ENCODE data around the gene KCNC4.

The KCNC4 gene

DNA sequence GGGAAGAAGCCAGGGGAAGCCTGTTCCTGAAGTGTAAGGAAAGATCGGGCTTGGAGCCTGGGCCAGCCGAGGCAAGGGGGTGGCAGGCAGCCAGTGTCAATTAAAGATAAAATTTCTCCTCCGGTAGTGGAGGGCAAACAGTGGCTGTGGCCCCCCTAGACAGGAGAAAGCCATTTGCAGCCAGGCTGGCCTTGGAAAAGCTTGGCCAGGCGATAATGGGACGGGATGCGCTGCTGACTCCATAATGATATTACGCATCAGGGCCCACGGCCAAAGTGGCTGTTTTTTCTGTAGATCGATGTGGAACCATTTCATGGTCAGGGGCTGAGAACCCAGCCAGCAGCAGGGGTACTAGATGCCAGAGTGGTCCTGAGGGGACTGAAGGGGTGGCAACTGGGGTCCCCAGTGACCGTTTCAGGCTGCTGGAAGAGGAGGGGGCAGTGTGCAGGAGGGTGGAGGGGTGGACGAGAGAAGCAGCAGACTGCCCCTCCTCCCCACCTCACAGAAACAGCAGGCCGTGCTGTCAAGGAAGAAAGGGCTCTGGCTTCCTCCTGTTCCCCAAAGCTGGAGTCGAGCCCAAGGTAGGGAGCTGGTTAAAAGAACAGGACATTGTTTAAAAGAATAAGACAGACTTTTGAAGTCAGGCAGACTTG is 25.2 kb downstream of the KCNC4 start:
- DNase-seq, result no peak
- no peaks in the 10 kb centered on the region for H3K9me3 ChIP-seq (ENCODE audit: control extremely low read depth in 1 of 5, control insufficient read depth in 4 of 5, insufficient read depth in 2 of 5, low read depth in 1 of 5, low read length in 4 of 5)
- POLR2A ChIA-PET, result no interaction called here
- H3K27ac ChIP-seq (ENCODE audit: insufficient read depth in 1 of 2, low read depth in 1 of 2, low read length in 2 of 2, poor library complexity in 1 of 2, severe bottlenecking in 2 of 2), result no peak overlapping the region
- peaks cover 0 to 19% (median 4%) of the 10 kb centered on the region in 4 experiments for H3K36me3 ChIP-seq (ENCODE audit: control insufficient read depth in 4 of 4, insufficient read depth in 4 of 4, low read length in 3 of 4)
- 96% methylated on average over 10 of the region's 13 CpGs for WGBS (ENCODE audit: insufficient coverage)
- CTCF ChIA-PET, result interaction anchor here (1.9 kb wide), 1 partner anchor 10 kb away, joined by 5 read pairs; no protein-coding TSS in a partner anchor
- peaks cover 0 to 8% (median 0%) of the 10 kb centered on the region in 4 experiments for H3K4me1 ChIP-seq (ENCODE audit: control extremely low read depth in 1 of 4, control insufficient read depth in 4 of 4, insufficient read depth in 4 of 4, low read length in 3 of 4)
- no peaks in the 10 kb centered on the region for H3K27me3 ChIP-seq (replicated peaks in 2 of 5; ENCODE audit: control insufficient read depth in 4 of 5, insufficient read depth in 5 of 5, low read length in 4 of 5)
- no peak overlapping the region for H3K4me3 ChIP-seq (ENCODE audit: control insufficient read depth in 1 of 7, extremely low read depth in 1 of 7, insufficient read depth in 4 of 7, low read depth in 2 of 7, low read length in 6 of 7)

DNA sequence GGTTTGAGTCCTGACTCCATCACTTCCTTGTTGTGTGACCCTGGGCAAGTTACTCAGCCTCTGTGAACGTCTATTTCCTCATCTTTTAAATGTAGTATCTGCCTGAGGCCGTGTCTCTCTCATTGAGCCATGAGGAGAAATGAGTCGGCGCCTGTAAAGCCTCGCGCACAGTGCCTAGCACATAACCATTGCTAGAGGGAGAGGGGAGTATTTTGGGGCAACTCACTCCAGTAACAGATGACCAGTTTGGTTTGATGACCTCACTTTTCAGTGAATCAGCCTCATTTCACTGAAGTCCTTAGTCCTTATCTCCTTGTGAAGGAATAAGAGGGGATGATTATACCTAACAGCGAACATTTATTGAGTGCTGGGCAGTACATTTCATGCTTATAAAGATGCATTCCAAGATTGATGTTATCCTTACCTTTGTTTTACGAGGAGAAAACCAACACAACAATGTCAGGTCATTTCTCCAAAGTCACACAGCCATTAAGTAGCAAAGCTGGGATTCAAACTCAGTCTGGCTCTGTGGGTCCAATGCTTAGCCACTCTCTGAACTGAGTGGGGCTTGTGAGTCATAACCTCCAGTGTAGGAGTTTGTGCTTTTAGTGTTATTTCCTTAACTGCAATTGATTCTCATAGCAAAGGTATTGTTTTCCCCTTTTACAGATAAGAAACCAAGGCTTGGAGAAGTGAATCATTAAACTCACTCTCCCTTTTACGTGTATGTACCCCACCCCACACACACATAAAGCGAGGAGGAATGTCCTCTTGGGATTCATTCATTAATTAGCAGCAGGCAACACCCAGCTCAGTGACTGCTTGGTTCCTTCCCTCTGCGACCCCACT is 25.9 kb downstream of the KCNC4 start:
- ChIA-PET CTCF (interaction anchor here (1.9 kb wide), 1 partner anchor 9 kb away, joined by 5 read pairs; no protein-coding TSS in a partner anchor), POLR2A (no interaction called here)
- Histone ChIP-seq H3K9me3 (ENCODE audit: control extremely low read depth in 1 of 5, control insufficient read depth in 4 of 5, insufficient read depth in 2 of 5, low read depth in 1 of 5, low read length in 4 of 5) (no peaks in the 10 kb centered on the region), H3K27me3 (replicated peaks in 2 of 5; ENCODE audit: control insufficient read depth in 4 of 5, insufficient read depth in 5 of 5, low read length in 4 of 5) (no peaks in the 10 kb centered on the region), H3K4me1 (ENCODE audit: control extremely low read depth in 1 of 4, control insufficient read depth in 4 of 4, insufficient read depth in 4 of 4, low read length in 3 of 4) (peaks cover 0 to 5% (median 0%) of the 10 kb centered on the region in 4 experiments), H3K36me3 (ENCODE audit: control insufficient read depth in 4 of 4, insufficient read depth in 4 of 4, low read length in 3 of 4) (peaks cover 0 to 17% (median 4%) of the 10 kb centered on the region in 4 experiments), H3K4me3 (ENCODE audit: control insufficient read depth in 1 of 7, extremely low read depth in 1 of 7, insufficient read depth in 4 of 7, low read depth in 2 of 7, low read length in 6 of 7) (no peak overlapping the region), H3K27ac (ENCODE audit: insufficient read depth in 1 of 2, low read depth in 1 of 2, low read length in 2 of 2, poor library complexity in 1 of 2, severe bottlenecking in 2 of 2) (no peak overlapping the region)
- peak in 2 of 3 donors; percentile 54 to 56 for DNase-seq
- 86% methylated on average over 6 of the region's 11 CpGs for WGBS (ENCODE audit: insufficient coverage)

DNA sequence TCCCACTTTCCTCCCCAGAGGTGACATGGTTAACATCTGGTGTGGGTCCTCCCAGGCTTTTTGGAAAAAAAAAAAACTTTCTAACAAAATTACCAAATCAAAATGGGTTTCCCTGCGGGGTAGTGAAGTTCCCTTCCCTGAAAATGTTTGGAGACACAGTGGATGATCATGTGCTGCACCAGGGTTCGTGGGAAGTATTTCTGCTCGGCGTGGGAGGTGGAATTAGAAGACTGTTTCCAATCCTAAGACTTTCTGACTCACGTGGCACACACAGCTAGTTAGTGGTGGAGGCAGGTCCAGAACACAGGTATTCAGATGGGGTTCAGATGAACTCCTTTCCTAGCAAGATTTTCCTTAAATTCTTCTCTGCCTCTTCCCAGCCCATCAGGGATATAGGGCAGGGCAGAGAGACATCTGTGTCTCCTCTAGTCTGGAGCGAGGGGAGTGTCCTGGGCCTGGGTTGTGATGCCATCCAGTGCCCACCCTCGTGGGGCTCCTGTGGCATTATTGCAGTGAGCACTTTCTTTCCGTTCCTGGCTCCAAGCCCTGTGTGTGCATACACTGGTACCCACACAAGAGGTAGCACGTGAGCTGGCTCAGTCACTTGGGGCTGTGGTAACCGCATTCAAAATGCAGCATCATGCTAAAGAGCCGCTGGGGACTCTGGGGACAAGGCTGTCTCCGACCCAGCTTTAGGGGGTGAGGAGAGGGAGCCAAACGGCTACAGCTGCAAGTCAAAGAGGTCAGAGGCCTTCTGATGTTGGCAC is 27.5 kb downstream of the KCNC4 start:
- no peaks in the 10 kb centered on the region for H3K27me3 ChIP-seq (replicated peaks in 2 of 5; ENCODE audit: control insufficient read depth in 4 of 5, insufficient read depth in 5 of 5, low read length in 4 of 5)
- 91% methylated on average over 11 of the region's 13 CpGs for WGBS (ENCODE audit: insufficient coverage)
- CTCF ChIA-PET, result no interaction called here
- H3K27ac ChIP-seq (ENCODE audit: insufficient read depth in 1 of 2, low read depth in 1 of 2, low read length in 2 of 2, poor library complexity in 1 of 2, severe bottlenecking in 2 of 2), result no peak overlapping the region
- peak; percentile 5 to 15 (median 11) for DNase-seq
- H3K36me3 ChIP-seq (ENCODE audit: control insufficient read depth in 4 of 4, insufficient read depth in 4 of 4, low read length in 3 of 4), result peaks cover 0 to 5% (median 1%) of the 10 kb centered on the region in 4 experiments
- no peaks in the 10 kb centered on the region for H3K9me3 ChIP-seq (ENCODE audit: control extremely low read depth in 1 of 5, control insufficient read depth in 4 of 5, insufficient read depth in 2 of 5, low read depth in 1 of 5, low read length in 4 of 5)
- H3K4me1 ChIP-seq (ENCODE audit: control extremely low read depth in 1 of 4, control insufficient read depth in 4 of 4, insufficient read depth in 4 of 4, low read length in 3 of 4), result peaks cover 0 to 5% (median 0%) of the 10 kb centered on the region in 4 experiments
- H3K4me3 ChIP-seq (ENCODE audit: control insufficient read depth in 1 of 7, extremely low read depth in 1 of 7, insufficient read depth in 4 of 7, low read depth in 2 of 7, low read length in 6 of 7), result no peak overlapping the region
- POLR2A ChIA-PET, result interaction anchor here (0.6 kb wide), 1 partner anchor 125 kb away, joined by 5 read pairs; no protein-coding TSS in a partner anchor

DNA sequence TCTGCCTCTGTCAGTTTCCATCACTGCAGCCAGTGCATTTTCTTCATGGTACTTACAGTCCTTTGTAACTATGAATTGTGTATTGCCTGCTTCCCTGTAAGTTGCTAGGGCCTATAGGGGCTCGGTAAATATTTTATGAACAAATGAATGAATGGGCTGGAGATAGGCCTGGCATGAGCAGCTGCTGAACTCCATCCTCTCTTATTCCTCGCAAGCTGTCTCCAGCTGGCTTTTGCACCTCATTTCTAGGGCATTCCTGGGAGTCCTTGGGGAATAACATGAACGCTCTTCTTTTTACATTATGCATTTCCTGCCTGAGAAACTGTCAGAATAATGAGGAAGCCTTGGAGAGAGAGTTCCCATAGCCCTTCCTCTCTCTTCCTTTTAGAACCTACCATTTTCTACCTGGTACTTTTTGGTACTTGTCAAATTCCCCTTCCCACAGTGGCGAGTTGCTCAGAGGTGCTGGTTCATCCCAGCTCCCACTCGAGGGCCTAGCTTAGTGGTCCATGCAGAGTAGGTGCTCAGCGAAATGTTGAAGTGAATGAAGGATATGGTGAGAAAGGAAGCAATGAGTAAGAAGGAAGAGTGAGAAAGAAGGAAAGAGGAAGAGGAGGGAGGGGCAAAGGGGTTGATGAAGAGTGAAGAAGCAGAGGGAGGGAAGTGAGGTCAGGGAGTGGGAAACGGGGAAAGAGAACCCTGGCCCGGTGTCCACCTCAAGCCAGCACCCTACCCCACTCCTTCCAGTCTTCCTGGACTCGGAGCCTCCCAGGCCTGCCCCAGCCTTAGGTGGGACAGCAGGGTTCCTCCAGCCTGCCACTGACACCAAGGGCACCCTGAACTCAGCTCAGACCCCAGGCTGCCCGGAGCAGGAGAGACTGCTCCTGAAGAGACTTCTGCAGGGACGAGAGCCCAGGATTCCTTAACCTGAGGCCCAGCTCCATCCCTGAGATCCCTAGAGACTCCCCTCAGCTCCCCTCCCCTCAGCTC is 29.6 kb downstream of the KCNC4 start:
- no peaks in the 10 kb centered on the region for H3K27me3 ChIP-seq (replicated peaks in 2 of 5; ENCODE audit: control insufficient read depth in 4 of 5, insufficient read depth in 5 of 5, low read length in 4 of 5)
- no peaks in the 10 kb centered on the region for H3K9me3 ChIP-seq (ENCODE audit: control extremely low read depth in 1 of 5, control insufficient read depth in 4 of 5, insufficient read depth in 2 of 5, low read depth in 1 of 5, low read length in 4 of 5)
- no peak overlapping the region for H3K4me3 ChIP-seq (ENCODE audit: control insufficient read depth in 1 of 7, extremely low read depth in 1 of 7, insufficient read depth in 4 of 7, low read depth in 2 of 7, low read length in 6 of 7)
- DNase-seq, result no peak
- H3K4me1 ChIP-seq (ENCODE audit: control extremely low read depth in 1 of 4, control insufficient read depth in 4 of 4, insufficient read depth in 4 of 4, low read length in 3 of 4), result peaks cover 4 to 20% (median 12%) of the 10 kb centered on the region in 4 experiments
- H3K36me3 ChIP-seq (ENCODE audit: control insufficient read depth in 4 of 4, insufficient read depth in 4 of 4, low read length in 3 of 4), result no peaks in the 10 kb centered on the region
- WGBS (ENCODE audit: insufficient coverage), result 90% methylated on average over 8 of the region's 11 CpGs
- CTCF ChIA-PET, result interaction anchor here (1.3 to 1.6 kb wide), 2 partner anchors 15 to 30 kb away, joined by 3 to 4 read pairs; partner anchors contain the start of gene KCNC4
- POLR2A ChIA-PET, result no interaction called here
- no peak overlapping the region for H3K27ac ChIP-seq (ENCODE audit: insufficient read depth in 1 of 2, low read depth in 1 of 2, low read length in 2 of 2, poor library complexity in 1 of 2, severe bottlenecking in 2 of 2)

DNA sequence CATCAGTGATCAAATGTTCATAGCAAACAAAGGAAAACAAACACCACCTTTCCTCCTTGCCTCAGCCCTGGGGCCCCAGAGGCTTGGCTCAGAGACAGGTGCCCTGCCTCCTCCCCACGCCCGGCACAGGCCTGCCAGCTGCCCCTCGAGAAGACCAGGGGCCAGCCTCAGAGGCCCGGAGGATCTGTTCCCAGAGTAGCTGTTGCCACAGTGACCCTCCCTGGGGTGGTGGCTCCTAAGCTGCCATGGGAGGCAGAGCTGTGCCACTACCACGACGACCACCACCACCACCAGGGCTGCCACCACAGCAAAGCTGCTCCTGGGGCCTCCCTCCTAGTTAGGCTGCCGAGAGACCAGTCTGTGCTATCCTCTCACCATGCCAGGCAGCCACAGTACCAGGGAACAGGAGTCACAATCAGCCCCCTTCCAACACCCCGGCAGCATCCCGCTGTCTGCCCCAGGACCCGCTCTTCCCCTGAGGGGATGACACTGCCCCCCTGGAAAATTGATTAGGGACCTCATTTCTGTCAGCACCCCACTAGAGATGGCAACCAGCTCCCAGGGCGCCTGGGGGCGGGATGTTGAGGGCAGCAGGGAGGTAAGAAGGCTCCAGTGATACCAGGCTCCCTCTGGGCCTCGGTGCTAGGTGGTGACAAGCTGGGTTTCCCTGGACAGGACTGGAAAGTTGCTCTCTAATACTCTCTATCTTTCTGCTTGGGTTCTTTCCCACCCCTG is 30.5 kb downstream of the KCNC4 start:
- WGBS (ENCODE audit: insufficient coverage), result 95% methylated on average over 11 of the region's 13 CpGs

More for the DNA sequence above, 30.5 kb downstream of the KCNC4 start:
- CTCF ChIA-PET, result interaction anchor here (1.2 to 1.3 kb wide), 2 partner anchors 21 to 31 kb away, joined by 3 read pairs; partner anchors contain the start of gene KCNC4
- H3K27me3 ChIP-seq (replicated peaks in 2 of 5; ENCODE audit: control insufficient read depth in 4 of 5, insufficient read depth in 5 of 5, low read length in 4 of 5), result no peaks in the 10 kb centered on the region
- H3K36me3 ChIP-seq (ENCODE audit: control insufficient read depth in 4 of 4, insufficient read depth in 4 of 4, low read length in 3 of 4), result no peaks in the 10 kb centered on the region
- H3K27ac ChIP-seq (ENCODE audit: insufficient read depth in 1 of 2, low read depth in 1 of 2, low read length in 2 of 2, poor library complexity in 1 of 2, severe bottlenecking in 2 of 2), result no peak overlapping the region
- POLR2A ChIA-PET, result no interaction called here
- no peaks in the 10 kb centered on the region for H3K9me3 ChIP-seq (ENCODE audit: control extremely low read depth in 1 of 5, control insufficient read depth in 4 of 5, insufficient read depth in 2 of 5, low read depth in 1 of 5, low read length in 4 of 5)
- peaks cover 4 to 16% (median 12%) of the 10 kb centered on the region in 4 experiments for H3K4me1 ChIP-seq (ENCODE audit: control extremely low read depth in 1 of 4, control insufficient read depth in 4 of 4, insufficient read depth in 4 of 4, low read length in 3 of 4)
- H3K4me3 ChIP-seq (ENCODE audit: control insufficient read depth in 1 of 7, extremely low read depth in 1 of 7, insufficient read depth in 4 of 7, low read depth in 2 of 7, low read length in 6 of 7), result no peak overlapping the region
- DNase-seq, result no peak

Measured in common myeloid progenitor, CD34-positive (primary cell).